ENCODE measurements around the gene HNRNPUL1. TPM values are rescaled to one million over a fixed set of nuclear protein-coding genes. Genes with fewer than 3 reads are reported as not detected.
A peak's percentile ranks its signal among the peaks of the same experiment; 100 is the strongest.

Gene HNRNPUL1
- total and polyA plus RNA-seq, 9 of the 15 experiments (the other 6 are each of a cell fraction or from before 2014, with no cell fraction given): 7.3 to 211 (median 85.0) TPM

DNA sequence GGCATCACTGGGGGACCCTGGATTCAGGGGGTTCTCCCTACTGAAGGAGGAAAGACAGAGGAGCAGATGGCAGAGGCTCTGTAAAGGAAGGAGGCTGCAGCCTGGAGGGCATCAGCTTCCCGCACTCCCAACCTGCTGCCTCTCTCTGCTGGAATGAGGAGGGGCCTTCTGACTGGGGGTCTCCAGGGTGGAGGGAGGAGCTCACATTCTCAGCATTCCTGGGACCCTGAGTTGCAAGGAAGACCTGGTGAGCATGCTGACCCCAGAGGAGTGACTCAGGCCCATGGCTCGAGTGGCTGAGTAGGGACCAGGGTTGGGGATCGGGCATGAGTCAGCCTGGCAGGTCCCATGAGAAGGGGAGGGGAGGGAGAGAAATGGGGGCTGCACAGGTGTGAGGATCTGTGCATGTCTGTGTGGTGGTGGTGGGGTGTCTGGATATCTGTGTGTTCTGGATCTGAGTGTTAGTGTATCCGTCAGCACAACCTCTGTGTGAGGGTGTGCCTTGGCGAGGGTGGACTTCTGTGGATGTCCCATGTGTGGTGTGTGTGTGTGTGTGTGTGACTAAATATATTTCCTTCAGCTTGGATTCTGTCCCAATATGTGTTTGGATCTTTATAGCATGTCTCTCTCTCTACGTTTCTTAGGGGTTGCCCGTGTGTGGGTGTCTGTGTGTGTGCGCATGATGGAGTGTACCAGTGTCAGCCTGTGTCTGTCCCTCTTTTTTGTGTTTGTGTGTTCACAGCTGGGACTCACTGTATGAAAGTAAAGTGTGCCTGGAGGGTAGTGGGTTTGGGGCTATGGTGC lies 40.5 kb upstream of the HNRNPUL1 start:
- WGBS (ENCODE audit: insufficient coverage, low coverage, missing lambda C conversion rate): 49% methylated on average over 7 of the region's 8 CpGs
- ChIA-PET POLR2A (no interaction called here), CTCF (ENCODE audit: low intra/inter-chr PET ratio) (no interaction called here)
- Histone ChIP-seq H4K20me1 (replicated peaks; ENCODE audit: control insufficient read depth, insufficient read depth, low read length) (no peaks in the 10 kb centered on the region), H3K9ac (ENCODE audit: insufficient read depth in 1 of 2, low read depth in 2 of 2, low read length in 2 of 2) (peak overlapping the region in 1 of 2 experiments; percentile 33; a peak in 1 of 4 replicates), H3K9me1 (ENCODE audit: control insufficient read depth, insufficient read depth, low read length) (no peaks in the 10 kb centered on the region), H3K27ac (ENCODE audit: extremely low read depth, low read depth, low read length) (peak overlapping the region; percentile 23; the same call in 1 of the 3 replicates), H2AFZ (ENCODE audit: low read depth, low read length) (0 out of 2 replicates have a peak overlapping the region, but pooled peaks have one; percentile 7), H3K79me2 (ENCODE audit: control insufficient read depth, insufficient read depth, low read length) (no peaks in the 10 kb centered on the region), H3K9me3 (replicated peaks; ENCODE audit: control insufficient read depth, insufficient read depth, low read depth, low read length) (no peaks in the 10 kb centered on the region), H3K36me3 (ENCODE audit: control insufficient read depth, insufficient read depth, low read length) (no peaks in the 10 kb centered on the region), H3K4me2 (ENCODE audit: insufficient read depth, low read length) (no peak overlapping the region), H3K4me3 (no peak overlapping the region), H3K4me1 (replicated peaks in 1 of 2; ENCODE audit: control insufficient read depth in 2 of 2, insufficient read depth in 2 of 2, low read length in 2 of 2) (peaks cover 34 to 52% of the 10 kb centered on the region in 2 experiments), H3K27me3 (ENCODE audit: control insufficient read depth in 2 of 2, insufficient read depth in 2 of 2, low read length in 2 of 2) (peaks cover 0 to 12% of the 10 kb centered on the region in 2 experiments; a peak in 3 of 5 replicates)
- intact Hi-C loops (cut with micrococcal nuclease): no loop called here
- in situ Hi-C loops (cut with MboI): no loop called here
- BruUV-seq (replicated peaks): no TSS peak
- DNase-seq (ENCODE audit: extremely low read depth in 1 of 4, low spot score in 3 of 4): no peak
- FAIRE-seq: no peak
- TF ChIP-seq FOSL1 (tag; conservative IDR thresholded peaks at IDR 0.05): peak; percentile 66
- TF ChIP-seq ELK1 (CRISPR knock-in tag; IDR thresholded peaks at IDR 0.05): no peak
- no peak for TF ChIP-seq RBM22 (IDR thresholded peaks at IDR 0.05; ENCODE audit: low read depth, low read length, poor library complexity, severe bottlenecking)
- peak; percentile 44 for TF ChIP-seq PRDM10 (IDR thresholded peaks at IDR 0.05; ENCODE audit: partially characterized antibody)
- TF ChIP-seq JUN (IDR thresholded peaks at IDR 0.05; ENCODE audit: borderline replicate concordance, low read depth, low read length): peak; percentile 52; the same call in 1 of the 2 replicates
- TF ChIP-seq JUN (CRISPR knock-in tag; IDR thresholded peaks at IDR 0.05; ENCODE audit: borderline replicate concordance): no peak
- TF ChIP-seq VEZF1 (CRISPR knock-in tag; IDR thresholded peaks at IDR 0.05): peak; percentile 34; the same call in 1 of the 2 replicates
- TF ChIP-seq SMARCA4 (IDR thresholded peaks at IDR 0.05): 0 out of 2 replicates have a peak, but pooled peaks have one; percentile 32
- TF ChIP-seq ZNF121 (CRISPR knock-in tag; conservative IDR thresholded peaks at IDR 0.05): no peak
- TF ChIP-seq JUND (IDR thresholded peaks at IDR 0.05; ENCODE audit: borderline replicate concordance, low read depth, low read length): peak; percentile 27; the same call in 1 of the 2 replicates
- TF ChIP-seq JUND (tag; IDR thresholded peaks at IDR 0.05; ENCODE audit: borderline replicate concordance, low read depth, low read length): no peak
- TF ChIP-seq, protein P1, sequence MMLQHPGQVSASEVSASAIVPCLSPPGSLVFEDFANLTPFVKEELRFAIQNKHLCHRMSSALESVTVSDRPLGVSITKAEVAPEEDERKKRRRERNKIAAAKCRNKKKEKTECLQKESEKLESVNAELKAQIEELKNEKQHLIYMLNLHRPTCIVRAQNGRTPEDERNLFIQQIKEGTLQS (IDR thresholded peaks at IDR 0.05): peak; percentile 64
- TF ChIP-seq, protein P1 (CRISPR knock-in tag; conservative IDR thresholded peaks at IDR 0.05): no peak
- no peak for ATAC-seq

Data from K562 (cell line).